GM23338 (cell line): Measurements from ENCODE around the gene EHD2. TPM values are rescaled to one million over a fixed set of nuclear protein-coding genes. Genes with fewer than 3 reads are reported as not detected.

Experiments used
- ATAC-seq: fragments of 200-7000 bp; cut with Tn5 transposase; 3 replicates; pipeline ENCODE4 v1.9.1; 2020
- DNase-seq: peaks from one replicate; pipeline ENCODE4 v3.0.0-alpha.2; 2015; ENCODE audit warnings: low spot score
- H2AFZ ChIP-seq: fragments of 200-600 bp; sonication (generic); 2 replicates; pipeline ENCODE4 v1.8.0; 2016; ENCODE audit warnings: antibody characterized with exemption, mild to moderate bottlenecking, moderate library complexity
- H3F3A ChIP-seq: fragments of 200-600 bp; sonication (generic); replicated peaks from 2 replicates; pipeline ENCODE4 v1.8.0; 2017; ENCODE audit warnings: antibody characterized with exemption, mixed run types, low read depth
- H3K27ac ChIP-seq: fragments of 200-600 bp; sonication (generic); 2 replicates; pipeline ENCODE4 v1.6.1; 2016; ENCODE audit warnings: low read depth
- H3K27me3 ChIP-seq: fragments of 200-600 bp; sonication (generic); 2 replicates; pipeline ENCODE4 v1.8.0; 2016; ENCODE audit warnings: mild to moderate bottlenecking, mixed run types, moderate library complexity; ENCODE audit not compliant: insufficient read depth
- H3K36me3 ChIP-seq: fragments of 200-600 bp; sonication (generic); 2 replicates; pipeline ENCODE4 v1.8.0; 2016; ENCODE audit warnings: mild to moderate bottlenecking; ENCODE audit not compliant: insufficient read depth
- H3K4me1 ChIP-seq: fragments of 200-600 bp; sonication (generic); 2 replicates; pipeline ENCODE4 v1.8.0; 2016; ENCODE audit warnings: mild to moderate bottlenecking, moderate library complexity; ENCODE audit not compliant: insufficient read depth
- H3K4me2 ChIP-seq: fragments of 200-600 bp; sonication (generic); 2 replicates; pipeline ENCODE4 v1.7.1; 2017; ENCODE audit warnings: mixed run types
- H3K4me3 ChIP-seq: fragments of 200-600 bp; sonication (generic); 2 replicates; pipeline ENCODE4 v1.6.1; 2016; ENCODE audit warnings: mixed run types
- H3K79me2 ChIP-seq: fragments of 200-600 bp; sonication (generic); replicated peaks from 2 replicates; pipeline ENCODE4 v1.8.0; 2017; ENCODE audit warnings: mild to moderate bottlenecking; ENCODE audit not compliant: insufficient read depth
- H3K9me2 ChIP-seq: fragments of 200-600 bp; sonication (generic); 2 replicates; pipeline ENCODE4 v1.8.0; 2017; ENCODE audit not compliant: insufficient read depth
- H4K20me1 ChIP-seq: fragments of 200-600 bp; sonication (generic); replicated peaks from 2 replicates; pipeline ENCODE4 v1.8.0; 2017; ENCODE audit warnings: mild to moderate bottlenecking; ENCODE audit not compliant: insufficient read depth
- H3K27ac Mint-ChIP-seq: 2 replicates; pipeline ENCODE4 v1.8.0; 2020; ENCODE audit warnings: inconsistent platforms, mild to moderate bottlenecking, moderate library complexity, mixed read lengths
- H3K27me3 Mint-ChIP-seq: 3 replicates; pipeline ENCODE4 v1.8.0; 2022; ENCODE audit warnings: low read depth, mild to moderate bottlenecking, moderate library complexity, mixed read lengths, inconsistent platforms; ENCODE audit not compliant: insufficient read depth, poor library complexity
- H3K36me3 Mint-ChIP-seq: 3 replicates; pipeline ENCODE4 v1.8.0; 2021; ENCODE audit warnings: low read depth, mild to moderate bottlenecking, inconsistent platforms, moderate library complexity, mixed read lengths
- H3K4me1 Mint-ChIP-seq: 3 replicates; pipeline ENCODE4 v1.8.0; 2020; ENCODE audit warnings: mild to moderate bottlenecking, inconsistent platforms, mixed read lengths
- H3K4me3 Mint-ChIP-seq: 3 replicates; pipeline ENCODE4 v1.8.0; 2021; ENCODE audit warnings: moderate library complexity, mild to moderate bottlenecking, inconsistent platforms, mixed read lengths
- H3K9me3 Mint-ChIP-seq: 3 replicates; pipeline ENCODE4 v1.8.0; 2020; ENCODE audit warnings: moderate library complexity, mild to moderate bottlenecking, inconsistent platforms, mixed read lengths
- EZH2phosphoT487 ChIP-seq: fragments of 200-600 bp; sonication (generic); IDR thresholded peaks from one replicate; pipeline ENCODE4 v1.8.1; 2018; ENCODE audit warnings: antibody characterized with exemption; ENCODE audit not compliant: unreplicated experiment
- JUNB ChIP-seq: IDR thresholded peaks from one replicate; pipeline ENCODE4 v1.6.1; 2016; ENCODE audit warnings: antibody characterized with exemption; ENCODE audit not compliant: unreplicated experiment
- ZNF462 ChIP-seq: fragments of 250-450 bp; sonication (Bioruptor Pico); IDR thresholded peaks from 2 replicates; pipeline ENCODE4 v1.5.0; 2020; ENCODE audit warnings: mild to moderate bottlenecking, moderate library complexity
- polyA plus RNA-seq: library from polyadenylated mRNA; unstranded; fragments of >200 nt; fragmentation: Nextera tagmentation; extraction: Ambion mirVana; gene quantifications from 2 replicates; pipeline ENCODE4 v1.2.1, GENCODE V29; 2016
- total RNA-seq: library from RNA; depleted of rRNA; stranded (reverse); fragments of >200 nt; shearing (Covaris generic); gene quantifications from 2 replicates; pipeline ENCODE4 v1.2.3, GENCODE V29; 2014

EHD2 gene
- total and polyA plus RNA-seq, 2 experiments from 2014 or later = 6.6 to 10.8 TPM

GRCh38 chr19:47681388-47681787, 31.8 kb upstream of the EHD2 start (continued):
- no peak for TF ChIP-seq ZNF462 (CRISPR knock-in tag)

GRCh38 chr19:47681936-47682335, 31.3 kb upstream of the EHD2 start:
- no peak for TF ChIP-seq JUNB
- no peak overlapping the region for H3K4me3 Mint-ChIP-seq
- peaks cover 5% of the 10 kb centered on the region; the same call in 1 of the 2 replicates for H3K79me2 ChIP-seq
- DNase-seq (no peak), ATAC-seq (no peak; the same call in 1 of the 3 replicates)
- H2AFZ ChIP-seq = no peak overlapping the region
- H3K4me2 ChIP-seq = no peak overlapping the region
- H3K4me3 ChIP-seq = no peak overlapping the region
- H3K9me3 Mint-ChIP-seq = no peaks in the 10 kb centered on the region
- no peaks in the 10 kb centered on the region for H3K9me2 ChIP-seq
- 0 out of 2 replicates have a peak, but pooled peaks cover 2% of the 10 kb centered on the region for H3F3A ChIP-seq
- no peaks in the 10 kb centered on the region for H3K36me3 ChIP-seq
- H3K27me3 Mint-ChIP-seq = peaks cover 5% of the 10 kb centered on the region
- H3K4me1 ChIP-seq = no peaks in the 10 kb centered on the region
- H3K27ac Mint-ChIP-seq = no peak overlapping the region
- no peaks in the 10 kb centered on the region; the same call in 2 of the 3 replicates for H3K4me1 Mint-ChIP-seq
- no peak overlapping the region for H3K27ac ChIP-seq
- no peaks in the 10 kb centered on the region for H3K27me3 ChIP-seq
- no peaks in the 10 kb centered on the region; the same call in 1 of the 2 replicates for H4K20me1 ChIP-seq
- H3K36me3 Mint-ChIP-seq = peaks cover 33% of the 10 kb centered on the region

GRCh38 chr19:47682939-47683338, 30.3 kb upstream of the EHD2 start:
- Histone ChIP-seq H3K4me1 (no peaks in the 10 kb centered on the region), H2AFZ (no peak overlapping the region), H3K9me2 (no peaks in the 10 kb centered on the region), H3K79me2 (peaks cover 5% of the 10 kb centered on the region; the same call in 1 of the 2 replicates), H3F3A (0 out of 2 replicates have a peak, but pooled peaks cover 2% of the 10 kb centered on the region), H4K20me1 (no peaks in the 10 kb centered on the region; the same call in 1 of the 2 replicates), H3K4me2 (no peak overlapping the region), H3K27ac (no peak overlapping the region), H3K27me3 (no peaks in the 10 kb centered on the region), H3K4me3 (no peak overlapping the region), H3K36me3 (no peaks in the 10 kb centered on the region)
- peaks cover 30% of the 10 kb centered on the region for H3K36me3 Mint-ChIP-seq
- peaks cover 5% of the 10 kb centered on the region for H3K27me3 Mint-ChIP-seq
- H3K4me1 Mint-ChIP-seq = no peaks in the 10 kb centered on the region; the same call in 2 of the 3 replicates
- no peak overlapping the region for H3K4me3 Mint-ChIP-seq
- no peaks in the 10 kb centered on the region for H3K9me3 Mint-ChIP-seq
- ATAC-seq = no peak
- no peak for DNase-seq
- no peak overlapping the region for H3K27ac Mint-ChIP-seq
- TF ChIP-seq EZH2phosphoT487 = no peak
- TF ChIP-seq ZNF462 (CRISPR knock-in tag) = no peak
